HepG2 (cell line): ENCODE data around the gene ABI3. TPM values are rescaled to one million over a fixed set of nuclear protein-coding genes. Genes with fewer than 3 reads are reported as not detected.

Experiments
- ATAC-seq: fragments of 200-7000 bp; cut with Tn5 transposase; 3 replicates; pipeline ENCODE4 v1.9.1; 2020; ENCODE audit warnings: mild to moderate bottlenecking, moderate library complexity
- BruUV-seq: library from RNA; stranded (reverse); fragments of 400-500 nt; replicated peaks from 2 replicates; lab custom pipeline; 2021; lab: Mats Ljungman, UMichigan
- CTCF ChIA-PET: fragments of 300-600 bp; formaldehyde crosslinking; extraction: SDS; loops from one replicate; lab custom pipeline; 2021; ENCODE audit warnings: low total read pairs, inconsistent platforms, low intra/inter-chr PET ratio; lab: Yijun Ruan, JAX
- POLR2A ChIA-PET: fragments of 350-600 bp; sonication (Branson Sonifier 250); formaldehyde crosslinking; loops from one replicate; lab custom pipeline; 2020; ENCODE audit warnings: antibody characterized with exemption, inconsistent platforms; lab: Yijun Ruan, JAX
- DNase-seq: peaks from one replicate; pipeline ENCODE4 v3.0.0-alpha.2; 2015; ENCODE audit warnings: low spot score
- FAIRE-seq: peaks from 3 replicates; lab custom pipeline; 2011; peaks lifted over from hg19 to GRCh38; lab: Jason Lieb, UNC
- H2AFZ ChIP-seq: one replicate; pipeline ENCODE4 v1.6.1; 2011; ENCODE audit warnings: low read length, inconsistent platforms
- H3K27ac ChIP-seq: fragments of 300-600 bp; 3 replicates; pipeline ENCODE4 v1.8.0; 2011; ENCODE audit warnings: mixed run types, mild to moderate bottlenecking, mixed read lengths, low read length, inconsistent platforms; ENCODE audit not compliant: insufficient read depth; ENCODE audit errors: extremely low read length
- H3K27me3 ChIP-seq, 2 experiments: fragments of 200-600 bp in 1 of 2; 2 replicates in 1 of 2; 3 replicates in 1 of 2; pipeline versions ENCODE4 v1.6.0 to v1.8.0; 2011; ENCODE audit warnings: low read length in 2 of 2, mild to moderate bottlenecking in 2 of 2, moderate library complexity in 2 of 2, inconsistent platforms in 1 of 2; ENCODE audit not compliant: insufficient read depth in 2 of 2, control insufficient read depth in 1 of 2
- H3K36me3 ChIP-seq, 2 experiments: fragments of 200-600 bp in 1 of 2; replicated peaks in 1 of 2; 2 replicates in 1 of 2; 3 replicates in 1 of 2; pipeline versions ENCODE4 v1.5.1 to v1.8.0; 2011; ENCODE audit warnings: low read length in 2 of 2, inconsistent platforms in 1 of 2; ENCODE audit not compliant: insufficient read depth in 2 of 2, control insufficient read depth in 1 of 2
- H3K4me1 ChIP-seq: 2 replicates; pipeline ENCODE4 v1.5.1; 2012; ENCODE audit warnings: low read length, inconsistent platforms; ENCODE audit not compliant: insufficient read depth
- H3K4me2 ChIP-seq: 2 replicates; pipeline ENCODE4 v1.6.0; 2011; ENCODE audit warnings: low read depth, low read length, inconsistent platforms
- H3K4me3 ChIP-seq, 3 experiments: fragments of 200-600 bp in 1 of 3; sonication (generic), shearing (Covaris generic) in 1 of 3; replicated peaks in 1 of 3; 2 replicates each; pipeline ENCODE4 v1.5.1; 2011 to 2016; ENCODE audit warnings: low read length in 3 of 3, inconsistent platforms in 2 of 3, low read depth in 2 of 3, mild to moderate bottlenecking in 2 of 3, control low read depth in 1 of 3, mixed read lengths in 1 of 3; ENCODE audit not compliant: insufficient read depth in 1 of 3
- H3K79me2 ChIP-seq: one replicate; pipeline ENCODE4 v1.6.1; 2011; ENCODE audit warnings: low read length, inconsistent platforms; ENCODE audit not compliant: insufficient read depth
- H3K9ac ChIP-seq: 2 replicates; pipeline ENCODE4 v1.6.0; 2011; ENCODE audit warnings: mild to moderate bottlenecking, low read depth, low read length, inconsistent platforms; ENCODE audit not compliant: insufficient read depth
- H3K9me3 ChIP-seq: 2 replicates; pipeline ENCODE4 v1.5.1; 2012; ENCODE audit warnings: mild to moderate bottlenecking, low read length
- H4K20me1 ChIP-seq: 2 replicates; pipeline ENCODE4 v1.6.0; 2011; ENCODE audit warnings: inconsistent platforms, mild to moderate bottlenecking, low read length, moderate library complexity; ENCODE audit not compliant: insufficient read depth
- ATF7 ChIP-seq, 2 experiments: fragments of 450-650 bp in 1 of 2; sonication (generic) in 1 of 2; formaldehyde crosslinking in 1 of 2; IDR thresholded peaks; 2 replicates each; pipeline versions ENCODE4 v1.4.0 to v1.6.1; 2016 to 2020; ENCODE audit warnings: antibody characterized with exemption in 1 of 2, mild to moderate bottlenecking in 1 of 2, missing genetic modification reagents in 1 of 2
- CENPT ChIP-seq: sonication (generic); formaldehyde crosslinking; IDR thresholded peaks from 2 replicates; pipeline ENCODE4 v1.8.0; 2022; ENCODE audit warnings: low read depth, mild to moderate bottlenecking, moderate library complexity, missing genetic modification reagents
- IKZF1 ChIP-seq: fragments of 450-650 bp; IDR thresholded peaks from 2 replicates; pipeline ENCODE4 v1.7.1; 2016
- NBN ChIP-seq: fragments of 450-650 bp; conservative IDR thresholded peaks from 2 replicates; pipeline ENCODE4 v1.6.1; 2017
- NFRKB ChIP-seq: fragments of 450-650 bp; IDR thresholded peaks from 2 replicates; pipeline ENCODE4 v1.6.1; 2017
- PLSCR1 ChIP-seq: sonication (generic); formaldehyde crosslinking; IDR thresholded peaks from 2 replicates; pipeline ENCODE4 v1.5.0; 2020; ENCODE audit warnings: missing genetic modification reagents, mild to moderate bottlenecking, borderline replicate concordance
- SOX6 ChIP-seq, 2 experiments: fragments of 450-650 bp in 1 of 2; sonication (generic) in 1 of 2; formaldehyde crosslinking in 1 of 2; IDR thresholded peaks; 2 replicates each; pipeline versions ENCODE4 v1.4.0 to v1.6.1; 2017 to 2020; ENCODE audit warnings: antibody characterized with exemption in 1 of 2, mild to moderate bottlenecking in 1 of 2, missing genetic modification reagents in 1 of 2
- U2AF1 ChIP-seq: fragments of 200-400 bp; formaldehyde crosslinking; optimal IDR thresholded peaks from 2 replicates; pipeline ENCODE3; 2017; ENCODE audit warnings: mild to moderate bottlenecking, low read depth, low read length
- ZSCAN12 ChIP-seq: sonication (generic); formaldehyde crosslinking; IDR thresholded peaks from 2 replicates; pipeline ENCODE4 v1.9.0; 2021; ENCODE audit warnings: mild to moderate bottlenecking, missing genetic modification reagents
- WGBS: methylation state at CpG from one replicate; pipeline ENCODE4 v1.1.6; 2017; ENCODE audit warnings: low lambda C conversion rate; 5-methylcytosine and 5-hydroxymethylcytosine counted together
- in situ Hi-C: cut with HindIII; loops from 2 replicates; pipeline ENCODE4 v1.10.0; 2017; ENCODE audit warnings: low pct_unique_long_range_greater_than_20kb; ENCODE audit not compliant: extremely low pct_ligation_motif_present
- intact Hi-C: fragments of 100-400 bp; cut with micrococcal nuclease; formaldehyde crosslinking; loops from one replicate; pipeline ENCODE4 v1.10.0; 2022; ENCODE audit not compliant: unreplicated experiment
- polyA plus RNA-seq, 8 experiments: library from polyadenylated mRNA; depleted of rRNA in 3 of 8; stranded (reverse) in 7 of 8; unstranded in 1 of 8; fragments of >200 nt; fragmentation: Illumina TruSeq in 4 of 8; extraction: Trizol in 4 of 8; gene quantifications; 2 replicates each; pipeline versions ENCODE4 v1.2.1 to v1.2.3, GENCODE V29; 2011 to 2016; ENCODE audit warnings: low read depth in 4 of 8, missing spikeins in 1 of 8, mixed read lengths in 1 of 8; ENCODE audit not compliant: insufficient read depth in 1 of 8
- total RNA-seq, 5 experiments: library from RNA; depleted of rRNA; stranded (reverse); fragments of >200 nt; fragmentation: Illumina TruSeq; extraction: Trizol; gene quantifications; 2 replicates each; pipeline ENCODE4 v1.2.3, GENCODE V29; 2016; ENCODE audit warnings: low read depth in 1 of 5
- TF ChIP-seq, protein P1 (sequence below): IDR thresholded peaks from 2 replicates; pipeline ENCODE4 v1.6.1; 2016; ENCODE audit warnings: control low read depth
- TF ChIP-seq, protein P2 (sequence below): sonication (generic); formaldehyde crosslinking; IDR thresholded peaks from 2 replicates; pipeline ENCODE4 v1.4.0; 2020; ENCODE audit warnings: mild to moderate bottlenecking, missing genetic modification reagents
- TF ChIP-seq, protein P3 (sequence below): sonication (generic); formaldehyde crosslinking; IDR thresholded peaks from 2 replicates; pipeline ENCODE4 v1.4.0; 2020; ENCODE audit warnings: missing genetic modification reagents
- TF ChIP-seq, protein P4 (sequence below): sonication (generic); formaldehyde crosslinking; IDR thresholded peaks from 2 replicates; pipeline ENCODE4 v1.8.0; 2022; ENCODE audit warnings: mild to moderate bottlenecking, missing genetic modification reagents, moderate library complexity

ABI3 gene
- total and polyA plus RNA-seq, 2 of the 13 experiments (the other 11 are each of a cell fraction or from before 2014, with no cell fraction given) = not detected

- peak; percentile 91 for TF ChIP-seq CENPT (CRISPR knock-in tag)
- peak; percentile 79 for TF ChIP-seq U2AF1
Measured at GRCh38 chr17:49191917-49192741, 18.4 kb upstream of the ABI3 start (continued).

GRCh38 chr17:49193513-49194296, 16.8 kb upstream of the ABI3 start:
- intact Hi-C loops = loop anchor here (2.0 to 5.0 kb wide), 2 partner anchors 86 to 301 kb away; partner anchors contain the start of gene ATP5MC1
- Histone ChIP-seq H3K9me3 (no peaks in the 10 kb centered on the region), H3K9ac (no peak overlapping the region), H3K36me3 (no peaks in the 10 kb centered on the region), H3K4me3 (peak overlapping the region; percentile 75 to 80 (median 76); a peak in 4 of 6 replicates), H4K20me1 (no peaks in the 10 kb centered on the region), H3K27me3 (peaks cover 0 to 2% of the 10 kb centered on the region in 2 experiments; a peak in 1 of 5 replicates), H3K4me1 (peaks cover 25% of the 10 kb centered on the region), H3K27ac (no peak overlapping the region), H2AFZ (no peak overlapping the region), H3K79me2 (no peaks in the 10 kb centered on the region), H3K4me2 (peak overlapping the region; percentile 77)
- in situ Hi-C loops = no loop called here
- POLR2A ChIA-PET = interaction anchor here (3.1 kb wide), 1 partner anchor 125 kb away, joined by 16 read pairs; no protein-coding TSS in a partner anchor
- CTCF ChIA-PET = no interaction called here
- no peak for ATAC-seq
- WGBS = 53% methylated on average over 21 of the region's 21 CpGs
- DNase-seq = no peak
- FAIRE-seq = no peak
- no TSS peak for BruUV-seq
- TF ChIP-seq IKZF1 = 0 out of 2 replicates have a peak, but pooled peaks have one; percentile 18
- TF ChIP-seq ZSCAN12 (CRISPR knock-in tag) = no peak
- TF ChIP-seq, protein P1, sequence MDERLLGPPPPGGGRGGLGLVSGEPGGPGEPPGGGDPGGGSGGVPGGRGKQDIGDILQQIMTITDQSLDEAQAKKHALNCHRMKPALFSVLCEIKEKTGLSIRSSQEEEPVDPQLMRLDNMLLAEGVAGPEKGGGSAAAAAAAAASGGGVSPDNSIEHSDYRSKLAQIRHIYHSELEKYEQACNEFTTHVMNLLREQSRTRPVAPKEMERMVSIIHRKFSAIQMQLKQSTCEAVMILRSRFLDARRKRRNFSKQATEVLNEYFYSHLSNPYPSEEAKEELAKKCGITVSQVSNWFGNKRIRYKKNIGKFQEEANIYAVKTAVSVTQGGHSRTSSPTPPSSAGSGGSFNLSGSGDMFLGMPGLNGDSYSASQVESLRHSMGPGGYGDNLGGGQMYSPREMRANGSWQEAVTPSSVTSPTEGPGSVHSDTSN (CRISPR knock-in tag) = peak; percentile 52; the same call in 1 of the 2 replicates
- TF ChIP-seq, protein P2, sequence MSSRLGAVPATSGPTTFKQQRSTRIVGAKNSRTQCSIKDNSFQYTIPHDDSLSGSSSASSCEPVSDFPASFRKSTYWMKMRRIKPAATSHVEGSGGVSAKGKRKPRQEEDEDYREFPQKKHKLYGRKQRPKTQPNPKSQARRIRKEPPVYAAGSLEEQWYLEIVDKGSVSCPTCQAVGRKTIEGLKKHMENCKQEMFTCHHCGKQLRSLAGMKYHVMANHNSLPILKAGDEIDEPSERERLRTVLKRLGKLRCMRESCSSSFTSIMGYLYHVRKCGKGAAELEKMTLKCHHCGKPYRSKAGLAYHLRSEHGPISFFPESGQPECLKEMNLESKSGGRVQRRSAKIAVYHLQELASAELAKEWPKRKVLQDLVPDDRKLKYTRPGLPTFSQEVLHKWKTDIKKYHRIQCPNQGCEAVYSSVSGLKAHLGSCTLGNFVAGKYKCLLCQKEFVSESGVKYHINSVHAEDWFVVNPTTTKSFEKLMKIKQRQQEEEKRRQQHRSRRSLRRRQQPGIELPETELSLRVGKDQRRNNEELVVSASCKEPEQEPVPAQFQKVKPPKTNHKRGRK (CRISPR knock-in tag) = peak; percentile 93
- TF ChIP-seq NBN = 0 out of 2 replicates have a peak, but pooled peaks have one; percentile 47
- TF ChIP-seq, protein P3, sequence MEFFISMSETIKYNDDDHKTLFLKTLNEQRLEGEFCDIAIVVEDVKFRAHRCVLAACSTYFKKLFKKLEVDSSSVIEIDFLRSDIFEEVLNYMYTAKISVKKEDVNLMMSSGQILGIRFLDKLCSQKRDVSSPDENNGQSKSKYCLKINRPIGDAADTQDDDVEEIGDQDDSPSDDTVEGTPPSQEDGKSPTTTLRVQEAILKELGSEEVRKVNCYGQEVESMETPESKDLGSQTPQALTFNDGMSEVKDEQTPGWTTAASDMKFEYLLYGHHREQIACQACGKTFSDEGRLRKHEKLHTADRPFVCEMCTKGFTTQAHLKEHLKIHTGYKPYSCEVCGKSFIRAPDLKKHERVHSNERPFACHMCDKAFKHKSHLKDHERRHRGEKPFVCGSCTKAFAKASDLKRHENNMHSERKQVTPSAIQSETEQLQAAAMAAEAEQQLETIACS (CRISPR knock-in tag) = no peak
- TF ChIP-seq, protein P4, sequence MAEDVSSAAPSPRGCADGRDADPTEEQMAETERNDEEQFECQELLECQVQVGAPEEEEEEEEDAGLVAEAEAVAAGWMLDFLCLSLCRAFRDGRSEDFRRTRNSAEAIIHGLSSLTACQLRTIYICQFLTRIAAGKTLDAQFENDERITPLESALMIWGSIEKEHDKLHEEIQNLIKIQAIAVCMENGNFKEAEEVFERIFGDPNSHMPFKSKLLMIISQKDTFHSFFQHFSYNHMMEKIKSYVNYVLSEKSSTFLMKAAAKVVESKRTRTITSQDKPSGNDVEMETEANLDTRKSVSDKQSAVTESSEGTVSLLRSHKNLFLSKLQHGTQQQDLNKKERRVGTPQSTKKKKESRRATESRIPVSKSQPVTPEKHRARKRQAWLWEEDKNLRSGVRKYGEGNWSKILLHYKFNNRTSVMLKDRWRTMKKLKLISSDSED = no peak
- peak; percentile 39; the same call in 1 of the 2 replicates for TF ChIP-seq NFRKB
- TF ChIP-seq PLSCR1 (CRISPR knock-in tag) = no peak
- TF ChIP-seq SOX6 (IDR thresholded peaks at IDR 0.05) = 0 out of 2 replicates have a peak, but pooled peaks have one; percentile 60
- TF ChIP-seq SOX6 (CRISPR knock-in tag; IDR thresholded peaks at IDR 0.05) = no peak
- peak; percentile 67 for TF ChIP-seq ATF7 (IDR thresholded peaks at IDR 0.05)
- no peak for TF ChIP-seq ATF7 (CRISPR knock-in tag; IDR thresholded peaks at IDR 0.05)
